ENCODE results near the gene NOP53.

DNA sequence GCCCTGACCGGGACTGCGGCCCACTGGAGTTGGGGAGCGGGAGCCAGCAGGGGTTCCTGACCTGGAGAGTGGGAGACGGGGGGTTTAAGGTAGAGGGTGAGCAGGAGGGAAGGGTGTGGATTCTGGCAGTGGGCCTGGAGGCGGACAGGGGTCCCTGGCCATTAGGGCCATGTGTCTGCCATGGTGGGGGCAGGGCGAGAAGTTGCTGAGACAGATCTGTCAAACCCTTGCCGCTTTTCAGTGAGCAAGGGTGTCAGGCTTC lies 20.9 kb downstream of the NOP53 start:
- TF ChIP-seq, protein P1, sequence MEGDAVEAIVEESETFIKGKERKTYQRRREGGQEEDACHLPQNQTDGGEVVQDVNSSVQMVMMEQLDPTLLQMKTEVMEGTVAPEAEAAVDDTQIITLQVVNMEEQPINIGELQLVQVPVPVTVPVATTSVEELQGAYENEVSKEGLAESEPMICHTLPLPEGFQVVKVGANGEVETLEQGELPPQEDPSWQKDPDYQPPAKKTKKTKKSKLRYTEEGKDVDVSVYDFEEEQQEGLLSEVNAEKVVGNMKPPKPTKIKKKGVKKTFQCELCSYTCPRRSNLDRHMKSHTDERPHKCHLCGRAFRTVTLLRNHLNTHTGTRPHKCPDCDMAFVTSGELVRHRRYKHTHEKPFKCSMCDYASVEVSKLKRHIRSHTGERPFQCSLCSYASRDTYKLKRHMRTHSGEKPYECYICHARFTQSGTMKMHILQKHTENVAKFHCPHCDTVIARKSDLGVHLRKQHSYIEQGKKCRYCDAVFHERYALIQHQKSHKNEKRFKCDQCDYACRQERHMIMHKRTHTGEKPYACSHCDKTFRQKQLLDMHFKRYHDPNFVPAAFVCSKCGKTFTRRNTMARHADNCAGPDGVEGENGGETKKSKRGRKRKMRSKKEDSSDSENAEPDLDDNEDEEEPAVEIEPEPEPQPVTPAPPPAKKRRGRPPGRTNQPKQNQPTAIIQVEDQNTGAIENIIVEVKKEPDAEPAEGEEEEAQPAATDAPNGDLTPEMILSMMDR (IDR thresholded peaks at IDR 0.05) = no peak
- TF ChIP-seq POLR2A (IDR thresholded peaks at IDR 0.05) (no peak), POLR2AphosphoS5 (IDR thresholded peaks at IDR 0.05) (no peak), EP300 (IDR thresholded peaks at IDR 0.05) (no peak)

All from stomach (tissue), 4 donors.